COLO829 (cell line): Measurements from ENCODE around the gene MKRN1.
"Not testable (repeated sequence)": the region's sequence is repeated elsewhere in the genome, so short reads cannot be mapped to it uniquely, and the experiment has no call there.

Experiments
- DNase-seq: peaks from one replicate; pipeline ENCODE4 v3.0.0; 2012; ENCODE audit warnings: low spot score

The MKRN1 gene

GRCh38 chr7:140484951-140485499 is 5.7 kb upstream of the MKRN1 start:
- peak; percentile 92 for DNase-seq

DNA sequence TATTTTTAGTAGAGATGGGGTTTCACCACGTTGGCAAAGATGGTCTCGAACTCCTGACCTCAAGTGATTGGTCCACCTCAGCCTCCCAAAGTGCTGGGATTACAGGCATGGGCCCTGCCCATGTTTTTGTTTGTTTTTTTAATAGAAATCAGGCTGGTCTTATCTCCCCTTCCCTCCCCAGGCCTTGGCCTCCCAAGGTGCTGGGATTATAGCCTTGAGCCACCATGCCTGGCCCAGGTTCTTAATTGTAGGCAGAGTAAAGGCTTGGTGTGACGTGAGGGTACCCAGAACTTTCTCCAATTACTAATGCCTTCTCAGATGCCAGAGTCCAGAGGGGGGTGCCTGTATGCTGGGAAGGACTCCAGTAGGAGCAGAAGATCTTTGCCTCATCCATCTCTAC is 5.2 kb upstream of the MKRN1 start:
- no peak for DNase-seq

GRCh38 chr7:140479739-140480084 is 407 bp upstream of the MKRN1 start:
- no peak for DNase-seq

GRCh38 chr7:140478246-140479061 is 851 bp downstream of the MKRN1 start:
- DNase-seq = no peak

- DNase-seq = no peak
Measured at GRCh38 chr7:140476698-140477261, 2.5 kb downstream of the MKRN1 start.

GRCh38 chr7:140475747-140476333 is 3.5 kb downstream of the MKRN1 start:
- DNase-seq = peak; percentile 85

DNA sequence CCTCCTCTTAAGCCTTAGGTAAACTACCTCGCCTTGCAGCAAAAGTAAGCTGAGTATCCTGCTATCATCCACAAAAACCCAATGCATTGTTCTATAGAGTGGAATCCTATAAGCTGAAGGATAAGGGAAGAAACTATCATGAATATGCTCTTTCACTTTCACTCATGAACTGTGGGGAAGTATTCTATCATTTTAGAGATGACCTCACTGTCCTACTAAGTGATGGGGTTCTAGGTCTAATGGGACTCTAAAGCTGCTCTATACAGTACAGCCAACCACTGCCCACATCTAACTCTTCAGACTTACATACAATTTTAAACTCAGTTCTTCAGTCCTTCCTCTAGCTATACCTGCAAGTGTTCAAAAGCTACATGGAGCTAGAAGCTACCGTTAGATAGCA is 16.2 kb downstream of the MKRN1 start:
- DNase-seq = no peak

- DNase-seq = no peak
Measured at GRCh38 chr7:140458916-140459315, 20.4 kb downstream of the MKRN1 start.

GRCh38 chr7:140458201-140458600 is 21.1 kb downstream of the MKRN1 start:
- no peak for DNase-seq

DNA sequence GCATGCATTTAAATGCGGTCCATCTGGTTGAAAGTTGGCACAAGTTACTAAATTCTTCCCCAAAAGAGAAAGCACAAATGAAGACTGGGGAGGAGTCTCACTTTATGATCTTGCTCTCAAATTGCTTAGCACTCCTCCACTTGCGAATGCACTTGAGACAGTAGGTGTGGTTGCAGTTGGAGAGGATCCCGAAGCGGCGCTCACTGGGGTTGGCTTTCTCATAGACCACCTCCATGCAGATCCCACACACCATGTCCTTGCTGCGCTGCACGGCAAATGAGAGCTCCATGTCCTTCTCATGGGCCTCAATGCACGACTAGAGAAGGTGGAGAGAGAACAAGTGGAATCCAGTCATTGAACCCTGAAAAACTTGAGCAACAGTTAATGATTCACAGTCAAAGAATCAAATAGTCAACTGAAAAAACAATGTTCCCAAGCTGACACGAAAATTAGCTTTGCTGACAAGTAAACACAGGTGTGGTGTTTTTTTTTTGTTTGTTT is 22.7 kb downstream of the MKRN1 start:
- DNase-seq = no peak

DNA sequence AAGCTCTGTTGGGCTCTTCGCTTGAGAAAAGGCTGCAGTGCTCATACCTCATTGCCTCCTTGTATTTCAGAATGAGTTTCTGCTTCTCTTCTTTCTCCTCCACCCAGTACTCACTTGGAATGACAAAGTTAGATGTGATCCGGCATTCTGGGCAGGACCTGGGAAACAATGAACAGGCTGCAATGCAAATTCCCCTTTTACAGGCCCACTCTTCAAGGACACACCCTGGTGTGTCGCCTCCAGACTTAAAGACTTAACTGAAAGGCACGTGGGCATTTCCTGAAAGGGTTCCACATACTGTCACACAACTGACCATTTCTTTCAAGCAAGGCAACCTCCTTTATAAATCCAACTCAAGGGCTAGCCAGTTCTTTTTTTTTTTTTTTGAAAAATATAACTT is 23.6 kb downstream of the MKRN1 start:
- DNase-seq = no peak

GRCh38 chr7:140454657-140455015 is 24.7 kb downstream of the MKRN1 start:
- no peak for DNase-seq

- DNase-seq = not testable (repeated sequence)
Measured at GRCh38 chr7:140453785-140454656, 25.3 kb downstream of the MKRN1 start.

DNA sequence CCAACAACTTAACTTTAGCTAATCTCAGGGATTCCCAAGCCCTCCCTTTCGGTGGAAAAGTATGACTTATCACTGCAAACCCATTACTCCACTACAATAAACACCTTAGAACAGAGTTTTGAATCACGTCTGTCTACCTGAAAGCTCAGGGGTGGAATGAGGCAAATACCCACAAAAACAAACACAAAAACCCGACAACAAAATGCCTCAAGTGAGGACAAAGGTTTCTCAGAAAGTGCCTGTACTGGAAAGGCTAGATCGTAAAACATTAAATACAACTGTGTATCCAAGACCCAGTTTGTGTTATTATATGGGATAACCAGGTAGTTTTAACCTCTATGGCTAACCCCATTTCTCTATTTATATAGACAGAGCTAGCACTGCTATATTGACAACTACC is 26.0 kb downstream of the MKRN1 start:
- DNase-seq = no peak

DNA sequence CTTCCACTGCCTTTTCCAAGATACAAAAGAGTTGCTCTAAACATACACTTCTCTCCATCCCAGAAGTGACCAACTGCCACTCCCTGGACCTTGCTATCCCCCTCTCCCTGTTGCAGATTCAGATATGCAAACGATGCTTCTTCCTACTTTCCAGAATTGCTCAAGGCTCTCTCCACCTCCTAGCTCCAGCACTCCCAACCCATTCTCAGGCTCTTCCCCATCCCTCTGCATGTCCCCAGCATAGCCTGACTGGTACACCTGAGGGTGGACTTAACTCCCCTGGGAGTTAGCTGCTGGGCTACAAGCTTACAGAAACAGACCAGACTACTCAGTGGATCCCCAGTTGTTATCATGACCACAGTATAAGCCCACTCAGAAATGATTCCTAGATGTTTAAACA is 27.6 kb downstream of the MKRN1 start:
- no peak for DNase-seq

DNA sequence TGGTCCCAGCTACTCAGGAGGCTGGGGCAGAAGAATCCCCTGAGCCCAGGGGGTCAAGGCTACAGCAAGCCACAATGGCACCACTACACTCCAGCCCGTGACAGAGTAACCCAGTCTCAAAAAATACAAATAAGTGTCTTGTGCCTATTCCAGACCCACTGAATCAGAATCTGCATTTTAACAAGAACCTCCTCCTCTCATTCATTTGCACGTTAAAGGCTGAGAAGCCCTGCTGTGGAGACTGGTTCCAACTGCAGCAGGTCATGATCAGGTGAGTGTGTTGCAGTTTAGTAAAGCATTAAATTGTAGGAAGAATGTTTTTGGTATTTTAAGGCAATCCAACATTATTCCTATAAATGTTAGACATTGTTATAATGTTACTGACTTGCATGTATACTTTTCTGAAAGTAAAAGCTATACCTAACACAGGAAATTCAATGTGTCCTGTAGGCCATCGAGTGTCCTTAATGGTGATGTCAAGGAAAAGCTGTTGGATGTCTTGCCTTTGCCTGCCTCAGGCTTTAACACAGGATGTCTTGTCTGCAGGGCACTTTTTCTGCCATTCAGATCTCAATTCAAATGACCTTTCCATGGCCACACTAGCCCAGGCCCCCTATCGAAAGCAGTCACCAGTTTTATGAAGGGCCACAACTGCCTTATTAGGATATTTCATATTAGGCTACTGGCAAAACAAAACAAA is 30.4 kb downstream of the MKRN1 start:
- DNase-seq = no peak

GRCh38 chr7:140447841-140448240 is 31.5 kb downstream of the MKRN1 start:
- DNase-seq = no peak

DNA sequence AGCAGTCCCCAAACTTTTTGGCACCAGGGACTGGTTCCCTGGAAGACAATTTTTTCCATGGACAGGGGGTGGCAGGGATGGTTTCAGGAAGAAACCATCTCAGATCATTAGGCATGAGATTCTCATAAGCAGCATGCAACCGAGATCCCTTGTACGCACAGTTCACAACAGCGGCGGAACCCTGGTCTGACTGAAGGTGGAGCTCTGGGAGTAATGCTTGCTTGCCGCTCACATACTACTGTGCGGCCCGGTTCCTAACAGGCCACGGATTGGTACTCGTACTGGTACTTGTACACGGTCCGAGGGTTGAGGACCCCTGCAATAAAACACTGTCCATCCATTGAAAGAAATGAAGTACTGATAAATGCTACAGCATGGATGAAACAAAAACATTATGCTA is 32.8 kb downstream of the MKRN1 start:
- no peak for DNase-seq

DNA sequence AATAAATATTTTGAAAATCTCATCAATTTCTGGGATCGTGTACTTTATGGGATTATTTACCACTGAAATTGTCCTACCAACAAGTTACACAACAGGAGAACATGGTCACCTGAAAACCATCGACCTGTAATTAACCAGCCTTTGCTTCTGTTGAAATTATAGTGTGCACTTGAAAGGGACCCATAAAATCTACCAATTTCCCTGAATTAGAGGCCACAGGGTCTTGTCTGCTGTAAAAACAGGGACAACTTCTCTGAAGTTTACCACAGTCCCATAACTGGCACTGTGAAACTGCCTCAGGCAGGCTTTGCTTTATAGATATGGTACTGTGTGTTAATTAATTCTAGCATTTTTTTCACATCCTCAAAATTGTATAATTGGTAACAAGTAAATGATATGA is 37.8 kb downstream of the MKRN1 start:
- DNase-seq = no peak

- DNase-seq = no peak
Measured at GRCh38 chr7:140440593-140440992, 38.7 kb downstream of the MKRN1 start.

- no peak for DNase-seq
Measured at GRCh38 chr7:140439359-140439758, 39.9 kb downstream of the MKRN1 start.
